ENCODE results near the gene ESRRA. TPM values are rescaled to one million over a fixed set of nuclear protein-coding genes. Genes with fewer than 3 reads are reported as not detected.

The ESRRA gene
- polyA plus RNA-seq, 1 donor (not counting 4 experiments of a cell fraction or from before 2014, with no cell fraction given): 20.8 TPM

DNA sequence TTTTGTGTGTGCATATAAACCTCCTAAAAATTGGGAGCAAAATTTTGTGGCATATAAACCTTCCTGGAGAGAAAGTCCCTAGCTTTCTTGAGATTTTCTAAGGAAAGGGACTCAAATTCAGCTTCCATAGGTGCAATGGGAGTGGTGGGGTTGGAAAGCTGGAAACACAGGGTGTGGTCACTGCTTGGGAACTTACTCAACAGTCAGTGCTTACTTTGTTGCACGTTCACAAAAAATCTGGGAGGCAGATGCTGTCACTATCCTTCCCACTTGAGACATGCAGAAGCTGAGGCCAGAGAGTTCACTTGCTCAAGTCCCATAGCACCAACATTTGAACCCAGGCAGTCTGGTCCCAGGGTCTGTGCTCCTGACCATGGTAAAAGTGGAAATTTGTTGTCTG, 9.1 kb upstream of the ESRRA start:
- H2AFZ ChIP-seq (ENCODE audit: control insufficient read depth, low read length): no peak overlapping the region
- no peaks in the 10 kb centered on the region for H3K79me2 ChIP-seq (ENCODE audit: control insufficient read depth, insufficient read depth, low read length)
- H3K27ac ChIP-seq (ENCODE audit: control insufficient read depth, insufficient read depth, low read length): no peak overlapping the region
- H3K27me3 ChIP-seq (ENCODE audit: control insufficient read depth, extremely low read depth, insufficient read depth, low read length): peaks cover 68% of the 10 kb centered on the region
- TF ChIP-seq EZH2 (IDR thresholded peaks at IDR 0.05; ENCODE audit: low read length): no peak
- TF ChIP-seq, protein P1, sequence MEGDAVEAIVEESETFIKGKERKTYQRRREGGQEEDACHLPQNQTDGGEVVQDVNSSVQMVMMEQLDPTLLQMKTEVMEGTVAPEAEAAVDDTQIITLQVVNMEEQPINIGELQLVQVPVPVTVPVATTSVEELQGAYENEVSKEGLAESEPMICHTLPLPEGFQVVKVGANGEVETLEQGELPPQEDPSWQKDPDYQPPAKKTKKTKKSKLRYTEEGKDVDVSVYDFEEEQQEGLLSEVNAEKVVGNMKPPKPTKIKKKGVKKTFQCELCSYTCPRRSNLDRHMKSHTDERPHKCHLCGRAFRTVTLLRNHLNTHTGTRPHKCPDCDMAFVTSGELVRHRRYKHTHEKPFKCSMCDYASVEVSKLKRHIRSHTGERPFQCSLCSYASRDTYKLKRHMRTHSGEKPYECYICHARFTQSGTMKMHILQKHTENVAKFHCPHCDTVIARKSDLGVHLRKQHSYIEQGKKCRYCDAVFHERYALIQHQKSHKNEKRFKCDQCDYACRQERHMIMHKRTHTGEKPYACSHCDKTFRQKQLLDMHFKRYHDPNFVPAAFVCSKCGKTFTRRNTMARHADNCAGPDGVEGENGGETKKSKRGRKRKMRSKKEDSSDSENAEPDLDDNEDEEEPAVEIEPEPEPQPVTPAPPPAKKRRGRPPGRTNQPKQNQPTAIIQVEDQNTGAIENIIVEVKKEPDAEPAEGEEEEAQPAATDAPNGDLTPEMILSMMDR (optimal IDR thresholded peaks at IDR 0.05 in 1 of 3, IDR thresholded peaks at IDR 0.05 in 1 of 3, conservative IDR thresholded peaks at IDR 0.05 in 1 of 3; ENCODE audit: extremely low read depth in 1 of 3, insufficient read depth in 2 of 3, low read length in 3 of 3): no peak
- no peaks in the 10 kb centered on the region for H4K20me1 ChIP-seq (ENCODE audit: control insufficient read depth, extremely low read depth, insufficient read depth, low read length)
- no peak overlapping the region for H3K4me3 ChIP-seq (ENCODE audit: control insufficient read depth in 2 of 3, extremely low read depth in 1 of 3, insufficient read depth in 2 of 3, low read depth in 1 of 3, low read length in 3 of 3)
- no peaks in the 10 kb centered on the region for H3K36me3 ChIP-seq (ENCODE audit: control insufficient read depth in 2 of 2, extremely low read depth in 1 of 2, insufficient read depth in 2 of 2, low read length in 2 of 2)
- peaks cover 21% of the 10 kb centered on the region for H3K4me1 ChIP-seq (ENCODE audit: control insufficient read depth, extremely low read depth, insufficient read depth, low read length)
- H3K4me2 ChIP-seq (ENCODE audit: control insufficient read depth, extremely low read depth, insufficient read depth, low read depth, low read length): no peak overlapping the region
- dilution Hi-C loops (cut with MboI; ENCODE audit: extremely low pct_ligation_motif_present, low sequenced_read_pairs): no loop called here
- FAIRE-seq (no peak), DNase-seq (ENCODE audit: low read depth, low spot score) (no peak)
- H3K9ac ChIP-seq (ENCODE audit: control insufficient read depth, extremely low read depth, insufficient read depth, low read length): no peak overlapping the region
- H3K9me3 ChIP-seq (ENCODE audit: control insufficient read depth, low read depth, low read length): no peaks in the 10 kb centered on the region
- H3K9me1 ChIP-seq (ENCODE audit: control insufficient read depth, extremely low read depth, insufficient read depth, low read length): no peaks in the 10 kb centered on the region

DNA sequence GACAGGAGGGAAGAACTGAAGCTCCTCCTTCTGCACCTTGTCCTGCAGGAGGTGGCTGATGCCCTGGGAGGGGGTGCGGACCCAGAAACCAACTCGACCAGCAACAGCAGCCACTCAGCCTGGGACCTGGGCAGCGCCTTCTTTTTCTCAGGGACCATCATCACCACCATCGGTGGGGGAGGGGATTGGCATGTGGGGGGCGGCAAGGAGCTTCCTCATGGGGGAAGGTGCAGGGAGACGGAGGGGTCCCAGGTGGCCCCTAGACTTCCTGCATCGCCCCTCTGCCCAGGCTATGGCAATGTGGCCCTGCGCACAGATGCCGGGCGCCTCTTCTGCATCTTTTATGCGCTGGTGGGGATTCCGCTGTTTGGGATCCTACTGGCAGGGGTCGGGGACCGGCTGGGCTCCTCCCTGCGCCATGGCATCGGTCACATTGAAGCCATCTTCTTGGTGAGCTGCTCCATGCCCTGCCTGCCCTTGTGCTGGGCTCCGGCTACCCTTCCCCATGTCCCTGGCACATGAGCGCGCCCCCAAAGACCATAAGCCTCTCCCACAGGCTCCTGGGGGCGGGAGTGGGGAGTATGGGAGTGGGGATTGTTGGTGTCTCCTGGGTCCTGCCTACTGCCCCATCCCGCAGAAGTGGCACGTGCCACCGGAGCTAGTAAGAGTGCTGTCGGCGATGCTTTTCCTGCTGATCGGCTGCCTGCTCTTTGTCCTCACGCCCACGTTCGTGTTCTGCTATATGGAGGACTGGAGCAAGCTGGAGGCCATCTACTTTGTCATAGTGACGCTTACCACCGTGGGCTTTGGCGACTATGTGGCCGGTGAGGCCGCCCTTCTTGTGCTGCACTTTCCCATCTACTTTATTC, 8.3 kb upstream of the ESRRA start:
- H4K20me1 ChIP-seq (ENCODE audit: control insufficient read depth, extremely low read depth, insufficient read depth, low read length): no peaks in the 10 kb centered on the region
- DNase-seq (ENCODE audit: low read depth, low spot score): no peak
- H3K4me3 ChIP-seq (ENCODE audit: control insufficient read depth in 2 of 3, extremely low read depth in 1 of 3, insufficient read depth in 2 of 3, low read depth in 1 of 3, low read length in 3 of 3): no peak overlapping the region
- no peaks in the 10 kb centered on the region for H3K79me2 ChIP-seq (ENCODE audit: control insufficient read depth, insufficient read depth, low read length)
- no peak overlapping the region for H2AFZ ChIP-seq (ENCODE audit: control insufficient read depth, low read length)
- H3K9me3 ChIP-seq (ENCODE audit: control insufficient read depth, low read depth, low read length): no peaks in the 10 kb centered on the region
- no peaks in the 10 kb centered on the region for H3K36me3 ChIP-seq (ENCODE audit: control insufficient read depth in 2 of 2, extremely low read depth in 1 of 2, insufficient read depth in 2 of 2, low read length in 2 of 2)
- TF ChIP-seq EZH2 (IDR thresholded peaks at IDR 0.05; ENCODE audit: low read length): no peak
- TF ChIP-seq, protein P1 (optimal IDR thresholded peaks at IDR 0.05 in 1 of 3, IDR thresholded peaks at IDR 0.05 in 1 of 3, conservative IDR thresholded peaks at IDR 0.05 in 1 of 3; ENCODE audit: extremely low read depth in 1 of 3, insufficient read depth in 2 of 3, low read length in 3 of 3): no peak
- peaks cover 20% of the 10 kb centered on the region for H3K4me1 ChIP-seq (ENCODE audit: control insufficient read depth, extremely low read depth, insufficient read depth, low read length)
- no peaks in the 10 kb centered on the region for H3K9me1 ChIP-seq (ENCODE audit: control insufficient read depth, extremely low read depth, insufficient read depth, low read length)
- no peak overlapping the region for H3K4me2 ChIP-seq (ENCODE audit: control insufficient read depth, extremely low read depth, insufficient read depth, low read depth, low read length)
- no peak overlapping the region for H3K9ac ChIP-seq (ENCODE audit: control insufficient read depth, extremely low read depth, insufficient read depth, low read length)
- FAIRE-seq: no peak
- no peak overlapping the region for H3K27ac ChIP-seq (ENCODE audit: control insufficient read depth, insufficient read depth, low read length)
- H3K27me3 ChIP-seq (ENCODE audit: control insufficient read depth, extremely low read depth, insufficient read depth, low read length): peaks cover 60% of the 10 kb centered on the region
- dilution Hi-C loops (cut with MboI; ENCODE audit: extremely low pct_ligation_motif_present, low sequenced_read_pairs): no loop called here
